Body of pancreas (tissue), 4 donors: Measurements from ENCODE around the gene KLHL29. TPM values are rescaled to one million over a fixed set of nuclear protein-coding genes. Genes with fewer than 3 reads are reported as not detected.

Experiments
- ATAC-seq: fragments of 150-250 bp; one replicate; pipeline ENCODE4 v1.9.1; 2016
- DNase-seq, 4 donors: peaks; one replicate each; pipeline ENCODE4 v3.0.0-alpha.2; 2019
- H3K27ac ChIP-seq, 4 donors: fragments of 200-600 bp; sonication (generic); 1 replicate in 3 of 4; 2 replicates in 1 of 4; pipeline versions ENCODE4 v1.5.1 to v1.6.1; 2016 to 2019; ENCODE audit warnings: mild to moderate bottlenecking in 1 of 4, mixed read lengths in 1 of 4, moderate library complexity in 1 of 4
- H3K27me3 ChIP-seq, 2 donors: fragments of 200-600 bp; sonication (generic); one replicate each; pipeline ENCODE4 v1.6.0; 2016; ENCODE audit warnings: mild to moderate bottlenecking in 1 of 2
- H3K36me3 ChIP-seq, 2 donors: fragments of 200-600 bp; sonication (generic); replicated peaks in 1 of 2; 2 replicates each; pipeline ENCODE4 v1.5.1; 2016; ENCODE audit warnings: low read depth in 2 of 2; ENCODE audit not compliant: insufficient read depth in 1 of 2
- H3K4me1 ChIP-seq: fragments of 200-600 bp; sonication (generic); one replicate; pipeline ENCODE4 v1.6.0; 2016
- H3K4me3 ChIP-seq, 2 donors: fragments of 200-600 bp; sonication (generic); 1 replicate in 1 of 2; 2 replicates in 1 of 2; pipeline ENCODE4 v1.5.1; 2016 to 2019
- H3K9me3 ChIP-seq, 3 donors: fragments of 200-600 bp; sonication (generic); 1 replicate in 2 of 3; 2 replicates in 1 of 3; pipeline ENCODE4 v1.5.1; 2016
- POLR2A ChIP-seq, 3 donors: fragments of 450-650 bp; IDR thresholded peaks; one replicate each; pipeline ENCODE4 v1.6.1; 2016; ENCODE audit warnings: antibody characterized with exemption in 3 of 3, mild to moderate bottlenecking in 2 of 3
- whole genome bisulfite sequencing, 2 donors: methylation state at CpG; one replicate each; pipeline ENCODE4 v1.1.5; 2017; 5-methylcytosine and 5-hydroxymethylcytosine counted together
- intact Hi-C: fragments of 100-400 bp; cut with DNase I; formaldehyde crosslinking; loops from one replicate; pipeline ENCODE4 v1.15.1; 2023
- total RNA-seq, 2 donors: library from RNA; depleted of rRNA; stranded (reverse); fragments of >200 nt; gene quantifications; one replicate each; pipeline ENCODE4 v1.1.0, GENCODE V29; 2016
- TF ChIP-seq, protein P1 (sequence below), 7 experiments: fragments of 450-650 bp in 4 of 7; fragments of 200-600 bp in 3 of 7; sonication (generic) in 3 of 7; IDR thresholded peaks; one replicate each; pipeline ENCODE4 v1.5.1; 2016 to 2019; ENCODE audit warnings: antibody characterized with exemption in 7 of 7

The KLHL29 gene
- total RNA-seq, 2 donors from 2014 or later = 4.0 to 4.4 TPM

DNA sequence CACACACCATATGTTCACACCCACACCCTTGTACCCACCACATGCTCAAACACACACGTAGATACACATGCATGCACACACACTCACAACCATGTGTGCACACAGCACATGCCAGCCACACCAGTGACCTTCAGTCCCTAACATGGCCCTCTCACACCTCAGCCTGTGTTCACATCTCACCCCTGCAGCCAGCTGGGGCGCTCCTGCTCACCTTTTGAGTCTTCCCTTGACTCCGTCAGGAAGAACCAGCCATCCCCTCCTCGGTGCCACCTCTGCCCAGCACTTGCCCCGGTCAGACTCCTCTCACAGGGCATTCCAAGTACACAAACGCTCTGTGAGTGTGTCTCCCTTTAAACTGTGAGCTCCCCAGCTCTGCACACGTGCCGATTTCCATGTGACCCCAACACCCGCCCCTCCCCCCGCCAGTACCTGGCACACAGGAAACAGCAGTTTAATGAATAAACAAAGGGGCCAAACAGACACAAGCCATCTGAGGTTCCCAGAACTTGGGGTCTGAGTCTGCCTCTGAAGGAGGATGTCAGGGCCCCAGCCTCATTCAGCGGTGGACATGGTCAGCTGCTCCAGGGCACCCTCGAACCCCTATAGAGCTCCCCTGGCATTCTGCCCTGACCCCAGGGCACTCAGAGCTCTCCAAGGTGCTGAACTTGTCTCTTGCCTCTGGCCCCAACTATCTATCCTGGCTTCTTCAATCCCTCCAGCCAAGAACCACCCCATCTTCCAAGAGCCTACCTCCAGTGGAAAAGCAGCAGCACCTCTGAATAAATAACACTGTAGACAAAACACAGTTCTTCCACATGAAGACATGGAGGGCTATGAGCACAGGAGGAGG, 289.1 kb downstream of the KLHL29 start:
- Histone ChIP-seq H3K27ac (no peak overlapping the region), H3K9me3 (peaks cover 0 to 9% (median 0%) of the 10 kb centered on the region in 3 donors), H3K36me3 (no peaks in the 10 kb centered on the region), H3K4me3 (no peak overlapping the region), H3K4me1 (peaks cover 17% of the 10 kb centered on the region), H3K27me3 (no peaks in the 10 kb centered on the region)
- ATAC-seq (no peak), DNase-seq (no peak)
- TF ChIP-seq POLR2A (IDR thresholded peaks at IDR 0.05) = no peak
- TF ChIP-seq, protein P1, sequence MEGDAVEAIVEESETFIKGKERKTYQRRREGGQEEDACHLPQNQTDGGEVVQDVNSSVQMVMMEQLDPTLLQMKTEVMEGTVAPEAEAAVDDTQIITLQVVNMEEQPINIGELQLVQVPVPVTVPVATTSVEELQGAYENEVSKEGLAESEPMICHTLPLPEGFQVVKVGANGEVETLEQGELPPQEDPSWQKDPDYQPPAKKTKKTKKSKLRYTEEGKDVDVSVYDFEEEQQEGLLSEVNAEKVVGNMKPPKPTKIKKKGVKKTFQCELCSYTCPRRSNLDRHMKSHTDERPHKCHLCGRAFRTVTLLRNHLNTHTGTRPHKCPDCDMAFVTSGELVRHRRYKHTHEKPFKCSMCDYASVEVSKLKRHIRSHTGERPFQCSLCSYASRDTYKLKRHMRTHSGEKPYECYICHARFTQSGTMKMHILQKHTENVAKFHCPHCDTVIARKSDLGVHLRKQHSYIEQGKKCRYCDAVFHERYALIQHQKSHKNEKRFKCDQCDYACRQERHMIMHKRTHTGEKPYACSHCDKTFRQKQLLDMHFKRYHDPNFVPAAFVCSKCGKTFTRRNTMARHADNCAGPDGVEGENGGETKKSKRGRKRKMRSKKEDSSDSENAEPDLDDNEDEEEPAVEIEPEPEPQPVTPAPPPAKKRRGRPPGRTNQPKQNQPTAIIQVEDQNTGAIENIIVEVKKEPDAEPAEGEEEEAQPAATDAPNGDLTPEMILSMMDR (IDR thresholded peaks at IDR 0.05) = no peak
- intact Hi-C loops = no loop called here
- WGBS, 2 donors = 43 to 53% methylated on average over 11 to 12 of the region's 12 CpGs

DNA sequence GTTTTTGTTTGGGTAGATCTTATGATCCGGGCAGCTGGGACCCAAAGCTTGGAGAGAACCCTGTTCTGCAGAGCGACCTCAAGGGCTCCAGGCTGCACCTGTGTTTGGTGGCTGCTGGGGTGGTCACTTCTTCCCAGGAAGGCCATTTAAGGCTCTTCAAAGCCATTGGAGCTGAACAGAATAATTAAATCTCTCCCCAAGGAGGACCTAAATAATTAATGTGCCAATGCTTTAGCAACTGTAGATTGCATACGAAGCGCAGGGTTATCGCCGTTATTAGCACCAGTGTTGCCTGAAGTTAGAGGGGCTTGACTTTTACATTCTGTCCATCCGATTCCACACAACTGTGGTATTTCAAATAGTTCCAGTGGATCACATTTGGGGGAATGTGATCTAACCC, 290.5 kb downstream of the KLHL29 start:
- no peak overlapping the region for H3K4me3 ChIP-seq
- peaks cover 0 to 10% (median 0%) of the 10 kb centered on the region in 3 donors for H3K9me3 ChIP-seq
- TF ChIP-seq, protein P1 (IDR thresholded peaks at IDR 0.05) = no peak
- no peak for TF ChIP-seq POLR2A (IDR thresholded peaks at IDR 0.05)
- DNase-seq = no peak
- no peak overlapping the region for H3K27ac ChIP-seq
- no peaks in the 10 kb centered on the region for H3K36me3 ChIP-seq
- peaks cover 9% of the 10 kb centered on the region for H3K4me1 ChIP-seq
- intact Hi-C loops = no loop called here
- ATAC-seq = no peak
- no peaks in the 10 kb centered on the region for H3K27me3 ChIP-seq
- whole genome bisulfite sequencing, 2 donors = 91 to 95% methylated on average over 7 of the region's 7 CpGs

DNA sequence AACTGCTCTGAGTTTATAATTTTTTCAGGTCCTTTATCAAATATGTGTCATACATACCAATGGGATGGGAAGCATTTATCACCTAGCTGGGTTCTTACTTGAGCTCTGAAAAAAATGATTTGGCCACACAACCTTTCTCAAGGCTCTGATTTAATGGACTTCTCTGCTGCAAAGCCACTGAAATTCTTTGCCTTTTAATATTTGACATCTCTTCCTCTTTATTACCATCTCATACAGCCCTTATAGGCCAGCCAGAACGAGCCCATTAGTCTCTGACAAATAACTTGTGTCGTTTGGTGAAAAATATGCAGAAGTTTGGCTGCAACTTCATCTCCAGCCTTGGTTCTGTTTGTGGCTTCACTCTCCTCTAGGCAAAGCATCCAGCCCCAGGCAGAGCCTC, 292.9 kb downstream of the KLHL29 start:
- ATAC-seq (no peak), DNase-seq (no peak)
- WGBS, 2 donors = 34 to 41% methylated on average over 2 of the region's 2 CpGs
- Histone ChIP-seq H3K4me3 (no peak overlapping the region), H3K27me3 (no peaks in the 10 kb centered on the region), H3K9me3 (peaks cover 0 to 10% (median 0%) of the 10 kb centered on the region in 3 donors), H3K36me3 (no peaks in the 10 kb centered on the region), H3K4me1 (no peaks in the 10 kb centered on the region), H3K27ac (no peak overlapping the region)
- intact Hi-C loops = no loop called here
- no peak for TF ChIP-seq POLR2A (IDR thresholded peaks at IDR 0.05)

DNA sequence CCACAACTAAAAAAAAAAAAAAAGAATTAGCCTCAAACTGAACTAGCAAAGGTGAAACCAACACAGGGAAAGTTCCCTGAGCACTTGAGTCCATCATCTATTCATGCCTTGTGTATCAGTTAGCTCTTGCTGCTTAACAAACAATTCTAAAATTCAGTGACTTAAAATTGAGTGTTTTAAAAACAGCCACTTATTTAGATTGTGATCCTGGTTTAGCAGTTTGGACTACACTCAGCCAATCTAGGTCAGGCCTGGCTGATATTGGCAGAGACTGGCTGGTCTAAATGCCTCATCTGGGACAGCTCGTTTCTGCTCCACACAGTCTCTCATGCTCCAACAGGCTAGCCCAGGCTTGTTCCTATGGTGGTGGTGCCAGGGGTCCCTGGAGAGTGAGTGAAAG, 294.1 kb downstream of the KLHL29 start:
- DNase-seq (no peak), ATAC-seq (no peak)
- WGBS, 2 donors = 53 to 75% methylated on average over 1 of the region's 1 CpG
- no peak overlapping the region for H3K27ac ChIP-seq
- H3K9me3 ChIP-seq = peaks cover 0 to 10% (median 0%) of the 10 kb centered on the region in 3 donors
- TF ChIP-seq POLR2A (IDR thresholded peaks at IDR 0.05) = no peak
- TF ChIP-seq, protein P1 (IDR thresholded peaks at IDR 0.05) = no peak
- no peak overlapping the region for H3K4me3 ChIP-seq
- no peaks in the 10 kb centered on the region for H3K27me3 ChIP-seq
- H3K36me3 ChIP-seq = no peaks in the 10 kb centered on the region
- H3K4me1 ChIP-seq = no peaks in the 10 kb centered on the region
- intact Hi-C loops = no loop called here

DNA sequence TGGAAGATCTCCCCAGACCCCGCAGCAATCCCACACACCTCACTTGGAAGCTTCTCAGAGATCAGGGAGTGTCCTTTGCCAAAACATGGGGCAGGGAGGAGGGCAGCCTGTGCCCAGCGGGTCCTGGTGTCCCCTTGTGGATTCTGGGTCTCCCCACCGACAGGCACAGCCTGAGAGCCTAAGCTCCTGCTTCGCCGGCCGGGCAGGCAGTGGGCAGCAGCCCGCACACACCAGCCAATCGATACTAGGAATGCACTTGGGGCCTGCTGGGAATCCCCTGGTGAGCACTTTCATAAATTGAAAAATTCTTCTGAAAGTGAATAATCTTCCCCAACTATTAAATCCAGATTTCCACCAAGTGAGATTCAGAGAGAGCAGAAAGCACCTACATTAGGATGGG, 296.0 kb downstream of the KLHL29 start:
- Histone ChIP-seq H3K27me3 (no peaks in the 10 kb centered on the region), H3K4me1 (no peaks in the 10 kb centered on the region), H3K9me3 (peaks cover 0 to 10% (median 0%) of the 10 kb centered on the region in 3 donors), H3K36me3 (no peaks in the 10 kb centered on the region), H3K27ac (no peak overlapping the region), H3K4me3 (no peak overlapping the region)
- intact Hi-C loops = no loop called here
- ATAC-seq (no peak), DNase-seq (no peak)
- 80 to 90% methylated on average over 7 to 8 of the region's 8 CpGs for WGBS, 2 donors
- TF ChIP-seq POLR2A (IDR thresholded peaks at IDR 0.05) = no peak
- TF ChIP-seq, protein P1 (IDR thresholded peaks at IDR 0.05) = no peak
